GM23338 (cell line): Measurements from ENCODE around the gene CTTNBP2. TPM values are rescaled to one million over a fixed set of nuclear protein-coding genes. Genes with fewer than 3 reads are reported as not detected.

Experiments used
- ATAC-seq: fragments of 200-7000 bp; cut with Tn5 transposase; 3 replicates; pipeline ENCODE4 v1.9.1; 2020
- DNase-seq: peaks from one replicate; pipeline ENCODE4 v3.0.0-alpha.2; 2015; ENCODE audit warnings: low spot score
- H2AFZ ChIP-seq: fragments of 200-600 bp; sonication (generic); 2 replicates; pipeline ENCODE4 v1.8.0; 2016; ENCODE audit warnings: antibody characterized with exemption, mild to moderate bottlenecking, moderate library complexity
- H3F3A ChIP-seq: fragments of 200-600 bp; sonication (generic); replicated peaks from 2 replicates; pipeline ENCODE4 v1.8.0; 2017; ENCODE audit warnings: antibody characterized with exemption, mixed run types, low read depth
- H3K27ac ChIP-seq: fragments of 200-600 bp; sonication (generic); 2 replicates; pipeline ENCODE4 v1.6.1; 2016; ENCODE audit warnings: low read depth
- H3K27me3 ChIP-seq: fragments of 200-600 bp; sonication (generic); 2 replicates; pipeline ENCODE4 v1.8.0; 2016; ENCODE audit warnings: mild to moderate bottlenecking, mixed run types, moderate library complexity; ENCODE audit not compliant: insufficient read depth
- H3K36me3 ChIP-seq: fragments of 200-600 bp; sonication (generic); 2 replicates; pipeline ENCODE4 v1.8.0; 2016; ENCODE audit warnings: mild to moderate bottlenecking; ENCODE audit not compliant: insufficient read depth
- H3K4me1 ChIP-seq: fragments of 200-600 bp; sonication (generic); 2 replicates; pipeline ENCODE4 v1.8.0; 2016; ENCODE audit warnings: mild to moderate bottlenecking, moderate library complexity; ENCODE audit not compliant: insufficient read depth
- H3K4me2 ChIP-seq: fragments of 200-600 bp; sonication (generic); 2 replicates; pipeline ENCODE4 v1.7.1; 2017; ENCODE audit warnings: mixed run types
- H3K4me3 ChIP-seq: fragments of 200-600 bp; sonication (generic); 2 replicates; pipeline ENCODE4 v1.6.1; 2016; ENCODE audit warnings: mixed run types
- H3K79me2 ChIP-seq: fragments of 200-600 bp; sonication (generic); replicated peaks from 2 replicates; pipeline ENCODE4 v1.8.0; 2017; ENCODE audit warnings: mild to moderate bottlenecking; ENCODE audit not compliant: insufficient read depth
- H3K9me2 ChIP-seq: fragments of 200-600 bp; sonication (generic); 2 replicates; pipeline ENCODE4 v1.8.0; 2017; ENCODE audit not compliant: insufficient read depth
- H4K20me1 ChIP-seq: fragments of 200-600 bp; sonication (generic); replicated peaks from 2 replicates; pipeline ENCODE4 v1.8.0; 2017; ENCODE audit warnings: mild to moderate bottlenecking; ENCODE audit not compliant: insufficient read depth
- H3K27ac Mint-ChIP-seq: 2 replicates; pipeline ENCODE4 v1.8.0; 2020; ENCODE audit warnings: inconsistent platforms, mild to moderate bottlenecking, moderate library complexity, mixed read lengths
- H3K27me3 Mint-ChIP-seq: 3 replicates; pipeline ENCODE4 v1.8.0; 2022; ENCODE audit warnings: low read depth, mild to moderate bottlenecking, moderate library complexity, mixed read lengths, inconsistent platforms; ENCODE audit not compliant: insufficient read depth, poor library complexity
- H3K36me3 Mint-ChIP-seq: 3 replicates; pipeline ENCODE4 v1.8.0; 2021; ENCODE audit warnings: low read depth, mild to moderate bottlenecking, inconsistent platforms, moderate library complexity, mixed read lengths
- H3K4me1 Mint-ChIP-seq: 3 replicates; pipeline ENCODE4 v1.8.0; 2020; ENCODE audit warnings: mild to moderate bottlenecking, inconsistent platforms, mixed read lengths
- H3K4me3 Mint-ChIP-seq: 3 replicates; pipeline ENCODE4 v1.8.0; 2021; ENCODE audit warnings: moderate library complexity, mild to moderate bottlenecking, inconsistent platforms, mixed read lengths
- H3K9me3 Mint-ChIP-seq: 3 replicates; pipeline ENCODE4 v1.8.0; 2020; ENCODE audit warnings: moderate library complexity, mild to moderate bottlenecking, inconsistent platforms, mixed read lengths
- CREB1 ChIP-seq: fragments of 250-450 bp; sonication (Bioruptor Pico); IDR thresholded peaks from 2 replicates; pipeline ENCODE4 v1.5.0; 2020; ENCODE audit warnings: low read depth, mild to moderate bottlenecking, moderate library complexity
- CTCF ChIP-seq, 2 experiments: fragments of 200-600 bp in 1 of 2; sonication (generic) in 1 of 2; conservative IDR thresholded peaks; 2 replicates each; pipeline versions ENCODE4 v1.5.1 to v1.6.1; 2016 to 2017; ENCODE audit warnings: antibody characterized with exemption in 2 of 2, low read depth in 2 of 2, mild to moderate bottlenecking in 2 of 2, moderate library complexity in 1 of 2
- ETS1 ChIP-seq: IDR thresholded peaks from 2 replicates; pipeline ENCODE4 v1.6.1; 2016; ENCODE audit warnings: antibody characterized with exemption
- JUNB ChIP-seq: IDR thresholded peaks from one replicate; pipeline ENCODE4 v1.6.1; 2016; ENCODE audit warnings: antibody characterized with exemption; ENCODE audit not compliant: unreplicated experiment
- NANOG ChIP-seq: IDR thresholded peaks from 2 replicates; pipeline ENCODE4 v1.6.1; 2016; ENCODE audit warnings: antibody characterized with exemption, borderline replicate concordance
- POLR2AphosphoS5 ChIP-seq: IDR thresholded peaks from 2 replicates; pipeline ENCODE4 v1.6.1; 2016; ENCODE audit warnings: antibody characterized with exemption, low read depth
- REST ChIP-seq: IDR thresholded peaks from one replicate; pipeline ENCODE4 v1.6.1; 2018; ENCODE audit warnings: antibody characterized with exemption; ENCODE audit not compliant: unreplicated experiment
- STAT1 ChIP-seq: IDR thresholded peaks from one replicate; pipeline ENCODE4 v1.6.1; 2016; ENCODE audit warnings: antibody characterized with exemption; ENCODE audit not compliant: unreplicated experiment
- ZNF114 ChIP-seq: fragments of 250-450 bp; sonication (Bioruptor Pico); IDR thresholded peaks from 2 replicates; pipeline ENCODE4 v1.5.0; 2020; ENCODE audit warnings: mild to moderate bottlenecking, moderate library complexity
- ZNF331 ChIP-seq: fragments of 250-450 bp; sonication (Bioruptor Pico); IDR thresholded peaks from 2 replicates; pipeline ENCODE4 v1.5.0; 2020; ENCODE audit warnings: low read depth, mild to moderate bottlenecking, moderate library complexity
- polyA plus RNA-seq: library from polyadenylated mRNA; unstranded; fragments of >200 nt; fragmentation: Nextera tagmentation; extraction: Ambion mirVana; gene quantifications from 2 replicates; pipeline ENCODE4 v1.2.1, GENCODE V29; 2016
- total RNA-seq: library from RNA; depleted of rRNA; stranded (reverse); fragments of >200 nt; shearing (Covaris generic); gene quantifications from 2 replicates; pipeline ENCODE4 v1.2.3, GENCODE V29; 2014

Gene CTTNBP2
- total and polyA plus RNA-seq, 2 experiments from 2014 or later: 26.8 to 30.7 TPM

- no peak overlapping the region for H2AFZ ChIP-seq
- Mint-ChIP-seq H3K36me3 (peaks cover 40% of the 10 kb centered on the region), H3K9me3 (no peaks in the 10 kb centered on the region), H3K27me3 (peaks cover 4% of the 10 kb centered on the region), H3K4me3 (no peak overlapping the region), H3K4me1 (no peaks in the 10 kb centered on the region; the same call in 2 of the 3 replicates), H3K27ac (no peak overlapping the region)
- no peak overlapping the region for H3K4me3 ChIP-seq
- no peak for TF ChIP-seq NANOG
- TF ChIP-seq ZNF331 (CRISPR knock-in tag): no peak
- no peak for TF ChIP-seq POLR2AphosphoS5
- no peak for TF ChIP-seq ZNF114
- no peak for TF ChIP-seq REST
- no peak overlapping the region for H3K27ac ChIP-seq
- no peaks in the 10 kb centered on the region for H3F3A ChIP-seq
- H3K4me2 ChIP-seq: no peak overlapping the region
- 0 out of 2 replicates have a peak, but pooled peaks cover 2% of the 10 kb centered on the region for H4K20me1 ChIP-seq
- H3K27me3 ChIP-seq: no peaks in the 10 kb centered on the region
- peaks cover 12% of the 10 kb centered on the region; the same call in 1 of the 2 replicates for H3K36me3 ChIP-seq
- H3K79me2 ChIP-seq: no peaks in the 10 kb centered on the region
- no peaks in the 10 kb centered on the region for H3K9me2 ChIP-seq
- no peak for DNase-seq
- no peaks in the 10 kb centered on the region for H3K4me1 ChIP-seq
- ATAC-seq: no peak
Observed at GRCh38 chr7:117731455-117731854, 141.8 kb downstream of the CTTNBP2 start.

GRCh38 chr7:117730390-117730789, 142.9 kb downstream of the CTTNBP2 start:
- no peaks in the 10 kb centered on the region for H3F3A ChIP-seq
- no peak overlapping the region for H3K4me3 ChIP-seq
- no peak overlapping the region for H3K27ac Mint-ChIP-seq
- peaks cover 12% of the 10 kb centered on the region; the same call in 1 of the 2 replicates for H3K36me3 ChIP-seq
- H3K4me3 Mint-ChIP-seq: no peak overlapping the region
- H4K20me1 ChIP-seq: 0 out of 2 replicates have a peak, but pooled peaks cover 2% of the 10 kb centered on the region
- no peaks in the 10 kb centered on the region for H3K9me2 ChIP-seq
- no peaks in the 10 kb centered on the region for H3K79me2 ChIP-seq
- DNase-seq: no peak
- H3K27me3 Mint-ChIP-seq: peaks cover 4% of the 10 kb centered on the region
- TF ChIP-seq NANOG (no peak), STAT1 (no peak), ETS1 (no peak), CTCF (conservative IDR thresholded peaks at IDR 0.05; ENCODE audit: low read depth in 2 of 2) (no peak), ZNF331 (CRISPR knock-in tag) (no peak), JUNB (no peak), POLR2AphosphoS5 (no peak), CREB1 (CRISPR knock-in tag) (no peak)
- H3K4me2 ChIP-seq: no peak overlapping the region
- no peaks in the 10 kb centered on the region for H3K4me1 ChIP-seq
- H3K27ac ChIP-seq: no peak overlapping the region
- H3K4me1 Mint-ChIP-seq: no peaks in the 10 kb centered on the region; the same call in 2 of the 3 replicates
- no peaks in the 10 kb centered on the region for H3K9me3 Mint-ChIP-seq
- H3K27me3 ChIP-seq: no peaks in the 10 kb centered on the region
- H3K36me3 Mint-ChIP-seq: peaks cover 45% of the 10 kb centered on the region
- no peak for ATAC-seq
- H2AFZ ChIP-seq: no peak overlapping the region
